Middle frontal gyrus (tissue), 1 donor: ENCODE data around the gene SCFD2.
"Not testable (repeated sequence)": the region's sequence is repeated elsewhere in the genome, so short reads cannot be mapped to it uniquely, and the experiment has no call there.

Experiments used
- DNase-seq: peaks from one replicate; pipeline ENCODE4 v3.0.0-alpha.2; 2015; ENCODE audit warnings: low spot score; ENCODE audit errors: extremely low spot score

The SCFD2 gene

DNA sequence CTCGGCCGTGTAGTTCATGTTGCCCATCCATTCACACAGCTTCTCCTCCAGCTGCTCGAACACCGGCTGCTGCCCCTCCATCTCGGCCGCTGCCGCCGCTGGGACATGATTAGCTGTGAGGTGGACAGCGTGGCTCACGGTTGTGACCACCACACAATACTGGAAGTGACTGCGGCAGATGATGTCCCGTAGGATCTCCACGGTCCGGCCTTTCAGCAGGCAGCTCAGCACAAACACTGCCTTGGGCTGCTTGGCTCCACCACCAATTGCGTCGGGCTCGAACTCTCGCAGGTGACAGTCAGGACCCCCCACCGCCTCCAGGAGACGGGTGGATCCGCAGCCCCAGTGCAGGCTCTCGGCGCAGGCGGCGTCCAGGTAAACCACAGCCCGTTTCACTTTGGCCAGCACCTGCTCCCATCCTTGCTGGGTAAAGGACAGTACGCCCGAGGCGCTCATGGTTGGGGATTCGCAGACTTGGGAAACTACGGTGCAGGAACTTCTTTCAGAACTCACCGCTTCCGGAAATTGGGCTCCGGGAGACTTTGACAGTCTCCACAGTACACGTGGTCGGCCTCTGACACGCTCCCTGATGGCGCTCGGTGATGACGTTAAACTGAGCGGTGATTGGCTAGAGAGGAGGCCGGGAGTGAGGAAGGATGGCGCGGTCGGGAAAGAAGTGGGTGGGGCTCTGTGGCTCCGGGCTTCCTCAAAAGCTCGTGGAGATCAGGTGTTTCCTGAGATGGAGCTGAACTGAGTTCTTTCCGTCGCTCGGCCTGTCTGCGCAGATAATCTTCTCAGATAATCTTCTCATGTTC is at the start of gene SCFD2:
TSS of gene SCFD2 (minus strand) at position 576 of the 815 bp plus-strand sequence.
- peak; percentile 98 for DNase-seq

DNA sequence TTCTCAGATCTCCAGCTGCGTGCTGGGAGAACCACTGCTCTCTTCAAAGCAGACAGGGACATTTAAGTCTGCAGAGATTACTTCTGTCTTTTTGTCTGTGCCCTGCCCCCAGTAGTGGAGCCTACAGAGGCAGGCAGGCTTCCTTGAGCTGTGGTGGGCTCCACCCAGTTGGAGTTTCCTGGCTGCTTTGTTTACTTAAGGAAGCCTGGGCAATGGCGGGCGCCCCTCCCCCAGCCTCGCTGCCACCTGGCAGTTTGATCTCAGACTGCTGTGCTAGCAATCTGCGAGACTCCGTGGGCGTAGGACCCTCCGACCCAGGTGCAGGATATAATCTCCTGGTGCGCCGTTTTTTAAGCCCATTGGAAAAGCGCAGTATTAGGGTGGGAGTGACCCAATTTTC is 43.6 kb upstream of the SCFD2 start:
- not testable (repeated sequence) for DNase-seq

DNA sequence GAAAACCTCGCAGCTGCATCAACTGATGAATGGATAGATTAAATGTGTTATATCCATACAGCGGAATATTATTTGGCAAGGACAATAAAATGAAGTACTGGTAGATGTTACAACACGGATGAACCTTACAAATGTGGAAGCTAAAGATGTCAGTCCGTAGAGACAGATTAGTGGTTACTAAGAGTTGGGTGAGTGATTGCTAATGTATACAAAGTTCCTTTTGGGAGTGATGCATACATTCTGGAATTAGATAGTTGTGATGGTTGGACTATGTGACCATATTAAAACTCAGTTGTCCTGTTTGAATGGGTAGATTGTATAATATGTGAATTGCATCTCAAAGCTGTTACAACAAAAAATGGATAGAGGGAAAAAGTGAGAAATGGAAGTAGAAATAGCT is 14.4 kb upstream of the SCFD2 start:
- no peak for DNase-seq

DNA sequence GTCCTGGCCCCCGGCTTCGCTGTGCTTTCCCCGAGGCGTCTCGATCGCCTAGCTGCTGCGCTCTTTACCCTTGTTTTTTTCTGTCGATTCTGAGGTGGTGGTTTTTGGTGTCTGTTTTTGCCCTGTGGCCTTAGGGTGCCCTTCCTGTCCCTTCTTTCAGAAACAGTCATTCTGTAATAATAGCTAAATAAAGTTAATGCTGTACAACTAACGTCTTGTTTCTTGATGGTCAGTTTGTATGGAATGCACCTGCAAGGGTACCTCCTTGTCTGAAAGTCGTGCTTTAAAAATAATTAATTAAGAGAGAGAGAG is 12.3 kb upstream of the SCFD2 start:
- DNase-seq, result no peak

DNA sequence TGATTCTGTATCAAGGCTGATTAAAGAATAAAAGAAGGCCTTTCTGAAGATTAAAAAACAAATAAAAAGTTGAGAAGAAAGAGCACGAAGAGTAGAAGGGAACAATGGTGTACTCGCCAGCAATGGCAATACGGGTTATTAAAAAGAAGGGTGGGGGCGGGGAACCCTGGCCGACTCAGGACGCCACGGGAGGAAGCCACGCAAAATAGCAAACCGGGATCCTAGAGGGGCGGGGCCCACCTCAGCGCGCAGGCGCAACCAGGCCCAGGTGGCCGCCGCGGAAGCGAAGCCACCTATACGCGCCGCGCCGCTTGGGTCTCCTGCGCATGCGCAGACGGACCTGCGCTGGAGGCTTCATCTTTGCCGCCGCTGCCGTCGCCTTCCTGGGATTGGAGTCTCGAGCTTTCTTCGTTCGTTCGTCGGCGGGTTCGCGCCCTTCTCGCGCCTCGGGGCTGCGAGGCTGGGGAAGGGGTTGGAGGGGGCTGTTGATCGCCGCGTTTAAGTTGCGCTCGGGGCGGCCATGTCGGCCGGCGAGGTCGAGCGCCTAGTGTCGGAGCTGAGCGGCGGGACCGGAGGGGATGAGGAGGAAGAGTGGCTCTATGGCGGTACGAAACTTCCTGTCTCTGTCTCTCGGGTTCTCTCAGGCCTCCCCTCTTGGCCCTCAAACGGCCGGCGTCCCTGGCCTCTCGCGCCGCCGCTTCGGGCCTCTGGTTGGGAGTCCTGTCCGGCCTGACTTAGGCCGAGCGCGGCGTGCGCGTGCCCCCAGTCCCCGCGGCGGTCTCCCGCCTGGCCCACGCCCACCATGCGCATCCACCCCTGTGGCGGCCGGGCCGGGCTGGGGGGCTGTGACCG is 11.7 kb upstream of the SCFD2 start, which contains the start of gene FIP1L1:
TSS of gene FIP1L1 (plus strand) at position 323 of the 852 bp plus-strand sequence. CDS start at position 521, 198 bp downstream.
- peak; percentile 79 for DNase-seq

DNA sequence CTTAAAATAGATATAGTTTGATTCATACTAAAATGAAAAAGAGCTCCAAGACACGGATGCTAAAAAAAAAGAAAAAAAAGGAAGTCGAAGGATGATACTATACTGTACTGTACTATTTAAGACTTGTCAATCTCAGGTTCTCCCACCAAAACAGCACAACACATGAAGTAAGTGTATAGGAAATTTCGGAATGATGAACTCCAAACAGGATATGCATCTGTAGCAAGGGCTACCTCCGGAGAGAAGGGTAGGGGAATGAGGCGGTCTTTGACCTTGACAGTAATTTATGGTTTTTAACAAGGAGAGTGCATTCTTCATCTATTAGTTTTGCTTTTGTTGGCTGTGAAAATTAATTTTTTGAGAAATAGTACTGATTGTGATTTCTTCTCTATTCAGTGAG is 11.0 kb upstream of the SCFD2 start:
- no peak for DNase-seq

DNA sequence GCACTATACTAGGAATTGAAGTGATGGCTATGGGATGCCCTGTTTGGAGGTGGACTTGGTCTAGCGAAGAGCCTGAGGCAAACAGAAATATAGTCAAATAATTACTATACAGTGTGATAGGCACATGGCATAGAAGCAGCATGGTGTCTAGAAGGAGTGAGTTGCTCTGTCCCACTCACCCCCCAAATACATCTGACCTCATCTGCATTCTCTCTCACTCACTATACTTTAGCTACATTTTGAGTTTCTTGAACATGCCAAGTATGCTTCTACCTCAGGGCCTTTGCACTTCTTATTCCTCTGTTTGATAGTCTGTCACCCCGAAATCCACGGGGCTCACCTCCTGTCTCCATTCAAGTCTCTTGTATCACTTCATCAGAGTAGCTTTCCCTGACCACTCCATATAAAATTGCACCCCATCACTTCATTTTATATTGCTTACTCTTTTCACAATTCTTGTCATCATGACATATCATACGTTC is 9.0 kb upstream of the SCFD2 start:
- no peak for DNase-seq

DNA sequence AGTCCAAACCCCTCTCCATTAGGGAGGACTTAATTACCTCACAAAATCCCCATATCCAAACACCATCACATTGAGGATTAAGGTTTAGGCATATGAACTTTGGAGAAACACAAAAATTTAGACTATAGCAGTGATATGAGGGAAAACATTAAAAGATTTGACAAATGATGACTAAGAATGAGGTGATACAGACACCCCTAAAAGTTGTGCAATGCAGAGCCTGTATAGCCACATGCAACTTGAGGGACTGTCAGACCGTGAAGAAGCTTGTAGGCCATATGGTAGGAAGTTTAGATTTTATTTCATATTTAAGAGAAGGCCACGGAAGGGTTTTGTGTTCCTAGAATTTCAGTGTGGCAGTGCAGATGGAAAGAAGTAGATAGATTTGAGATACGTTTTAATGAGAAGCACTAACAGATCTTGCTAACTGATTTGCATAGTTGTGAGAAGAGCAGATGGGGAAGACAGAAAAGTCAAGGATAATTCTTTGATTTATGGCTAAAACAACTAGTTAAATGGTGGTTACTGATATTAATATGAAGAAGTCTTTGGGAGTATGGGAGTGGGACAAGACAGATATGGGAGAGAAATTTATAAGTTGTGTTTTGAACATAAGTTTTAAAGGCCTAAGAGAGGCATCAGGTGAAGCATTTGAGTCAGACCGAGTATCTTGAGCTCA is 6.1 kb upstream of the SCFD2 start:
- DNase-seq, result no peak

DNA sequence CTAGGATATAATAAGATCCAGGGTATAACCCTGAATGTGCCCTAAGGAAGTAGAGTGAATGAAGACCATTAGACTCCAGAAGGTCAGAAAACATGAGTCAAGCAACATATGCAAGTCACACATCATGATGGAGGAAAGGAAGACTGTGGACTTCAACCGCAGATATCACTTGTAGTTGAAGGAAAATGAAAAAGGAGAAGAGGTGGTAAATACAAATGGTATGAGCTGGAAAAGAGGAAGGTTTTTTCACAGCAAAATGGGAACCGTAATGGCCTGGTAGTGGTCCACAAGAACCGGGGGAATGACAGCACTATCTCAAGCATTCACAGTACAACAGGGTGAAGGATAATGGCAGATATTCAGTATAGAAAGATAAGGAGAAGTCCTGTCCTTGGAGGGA is 5.2 kb upstream of the SCFD2 start:
- DNase-seq, result no peak

DNA sequence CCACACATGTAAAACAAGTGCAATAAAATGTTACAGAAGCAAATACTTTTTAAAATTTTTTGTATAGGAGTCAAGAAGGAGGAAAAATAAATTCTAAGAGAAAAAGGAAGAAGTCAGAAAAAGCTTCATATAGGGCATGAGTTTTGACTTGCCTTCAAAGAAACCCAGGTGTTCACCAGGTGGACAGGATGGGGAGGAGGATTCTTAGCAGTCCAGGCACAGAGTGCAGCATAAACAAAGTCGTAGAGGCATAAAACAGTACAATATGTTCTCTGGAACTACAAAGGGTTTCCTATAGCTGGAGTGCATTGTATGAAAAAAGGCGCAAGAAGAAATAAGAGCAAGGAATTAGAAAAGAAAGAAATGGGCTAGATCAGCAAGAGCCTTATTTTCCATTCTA is 1.9 kb upstream of the SCFD2 start:
- DNase-seq, result no peak

DNA sequence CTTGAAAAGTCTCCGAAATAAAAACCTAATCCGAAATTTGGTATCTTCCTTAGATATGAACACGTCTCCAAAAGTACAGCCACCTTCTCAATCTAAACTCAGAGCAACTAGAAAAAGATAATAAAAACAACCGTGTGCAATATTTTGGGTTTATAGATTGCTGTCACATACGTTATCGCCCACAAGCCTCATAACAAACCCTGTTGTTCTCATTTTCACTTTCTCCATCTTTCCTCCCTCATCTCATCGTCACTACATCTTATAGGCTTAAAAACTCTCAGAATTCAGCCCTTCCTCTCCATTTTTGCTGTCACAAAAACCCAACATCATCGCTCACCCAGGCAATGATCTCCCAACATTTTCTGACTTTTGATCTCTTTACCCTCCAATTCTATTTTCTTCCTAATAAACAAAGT is 448 bp upstream of the SCFD2 start:
- DNase-seq, result no peak

DNA sequence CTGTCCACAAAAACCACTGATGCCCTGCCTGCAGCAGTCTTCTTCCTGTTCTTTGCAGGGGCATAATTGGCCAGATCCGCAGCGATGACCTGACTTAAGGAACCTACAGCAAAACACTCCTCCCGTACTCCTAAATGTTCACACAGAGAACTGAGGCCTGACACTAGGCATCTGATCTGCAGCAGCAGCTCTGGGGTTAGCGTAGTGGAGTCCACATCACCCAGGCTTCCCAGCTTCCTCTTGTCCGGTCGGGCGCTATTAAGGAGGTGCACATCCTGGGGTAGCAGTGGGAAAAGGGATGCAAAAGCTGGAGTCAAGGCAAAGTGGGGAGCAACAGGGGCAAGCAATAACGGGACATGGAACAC is 758 bp downstream of the SCFD2 start:
- DNase-seq, result no peak

DNA sequence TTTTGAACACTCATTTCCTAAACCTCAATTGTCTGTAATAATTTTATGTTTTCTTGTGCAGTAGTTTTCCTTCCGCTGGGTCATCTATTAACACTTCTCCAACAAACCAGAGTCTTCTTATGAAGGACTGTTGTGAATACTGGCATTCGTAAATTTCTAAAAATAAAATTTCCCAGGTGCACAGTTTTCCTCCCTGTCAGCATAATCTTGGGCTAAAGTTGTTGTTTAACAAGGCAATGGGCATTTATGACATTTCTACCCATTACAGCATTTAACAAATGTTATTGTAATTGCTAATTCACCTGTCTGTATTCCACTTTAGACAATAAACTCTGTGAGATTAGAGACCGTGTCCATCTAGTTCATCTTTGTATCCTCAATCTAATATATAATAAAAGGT is 1.2 kb downstream of the SCFD2 start:
- no peak for DNase-seq

DNA sequence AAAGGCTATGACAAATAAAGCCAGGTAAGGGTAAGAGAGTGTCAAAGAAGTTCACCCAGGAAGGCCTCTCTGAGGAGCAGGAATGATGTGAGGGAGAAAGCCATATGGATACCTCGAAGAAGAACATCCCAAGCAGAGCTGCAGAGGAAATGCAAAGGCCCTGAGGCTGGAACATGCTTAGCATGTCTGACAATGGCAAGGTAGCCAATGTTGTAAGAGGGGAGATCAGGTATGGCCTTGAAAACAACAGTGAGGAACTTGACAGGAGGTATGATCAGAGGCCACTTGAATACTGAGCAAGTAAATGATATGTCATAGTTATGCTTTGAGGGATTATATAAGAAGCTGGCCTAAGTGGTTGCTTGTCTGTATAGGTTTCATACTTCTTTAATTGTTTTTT is 3.8 kb downstream of the SCFD2 start:
- DNase-seq, result no peak

DNA sequence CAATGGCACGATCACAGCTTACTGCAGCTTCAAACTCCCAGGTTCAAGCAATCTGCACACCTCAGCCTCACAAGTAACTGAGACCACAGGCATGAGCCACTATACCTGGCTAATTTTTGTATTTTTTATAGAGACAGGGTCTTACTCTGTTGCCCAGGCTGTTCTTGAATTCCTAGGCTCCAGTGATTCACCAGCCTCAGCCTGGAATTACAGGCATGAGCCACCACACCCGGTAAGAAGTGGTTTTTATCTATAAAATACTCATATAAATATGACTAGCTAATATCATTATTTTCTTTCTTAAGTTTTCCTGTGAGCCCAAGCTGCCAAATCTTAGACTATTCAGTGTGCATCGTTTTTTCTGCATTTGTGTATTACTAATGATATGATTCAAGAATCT is 4.4 kb downstream of the SCFD2 start:
- DNase-seq, result no peak

DNA sequence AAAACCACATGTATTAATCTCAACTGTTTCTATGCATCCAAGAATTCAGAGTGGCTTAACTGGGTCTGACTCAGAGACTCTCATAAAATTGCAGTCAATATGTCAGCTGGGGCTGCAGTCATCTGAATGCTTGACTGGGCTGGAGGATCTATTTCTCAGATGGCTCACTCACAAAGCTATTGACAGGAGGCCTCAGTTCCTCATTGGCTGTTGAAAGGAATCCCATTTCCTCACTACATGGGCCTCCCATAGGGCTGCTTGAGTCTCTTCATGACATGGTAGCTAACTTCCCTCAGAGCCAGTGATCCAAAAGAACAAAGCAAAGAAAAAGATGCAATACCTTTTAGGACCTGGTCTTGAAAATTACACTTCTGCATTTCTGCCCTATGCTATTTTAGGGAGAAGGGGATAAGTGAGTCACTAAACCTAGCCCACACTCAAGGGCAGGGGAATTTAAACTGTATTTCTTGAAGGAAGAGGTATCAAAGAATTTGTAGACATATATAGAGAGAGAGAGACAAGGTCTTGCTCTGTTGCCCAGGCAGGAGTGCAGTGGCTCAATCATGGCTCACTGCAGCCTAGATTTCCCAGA is 9.8 kb downstream of the SCFD2 start:
- no peak for DNase-seq

DNA sequence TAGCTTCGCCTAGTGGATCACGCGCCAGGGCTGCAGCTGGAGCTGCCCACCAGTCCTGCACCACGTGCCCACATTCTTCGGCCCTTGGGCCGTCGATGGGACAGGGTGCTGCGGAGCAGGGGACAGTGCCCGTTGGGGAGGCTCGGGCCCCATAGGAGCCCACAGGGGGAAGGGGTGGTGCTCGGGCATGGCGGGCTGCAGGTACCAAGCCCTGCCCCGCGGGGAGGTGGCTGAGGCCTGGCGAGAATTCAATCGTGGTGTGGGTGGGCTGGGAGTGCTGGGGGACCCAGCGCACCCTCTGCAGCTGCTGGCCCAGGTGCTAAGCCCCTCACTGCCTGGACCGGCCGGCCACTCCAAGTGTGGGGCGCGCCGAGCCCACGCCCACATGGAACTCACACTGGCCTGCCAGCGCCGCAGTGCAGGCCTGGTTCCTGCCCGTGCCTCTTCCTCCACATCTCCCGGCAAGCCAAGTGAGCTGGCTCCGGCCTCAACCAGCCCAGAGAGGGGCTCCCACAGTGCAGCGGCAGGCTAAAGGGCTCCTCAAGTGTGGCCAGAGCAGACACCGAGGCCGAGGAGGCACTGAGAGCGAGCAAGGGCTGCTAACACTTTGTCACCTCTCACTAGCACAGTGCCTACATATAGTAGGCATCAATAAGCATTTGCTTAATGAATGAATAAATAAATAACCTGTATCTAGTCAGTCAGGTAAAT is 11.7 kb downstream of the SCFD2 start:
- DNase-seq, result no peak

DNA sequence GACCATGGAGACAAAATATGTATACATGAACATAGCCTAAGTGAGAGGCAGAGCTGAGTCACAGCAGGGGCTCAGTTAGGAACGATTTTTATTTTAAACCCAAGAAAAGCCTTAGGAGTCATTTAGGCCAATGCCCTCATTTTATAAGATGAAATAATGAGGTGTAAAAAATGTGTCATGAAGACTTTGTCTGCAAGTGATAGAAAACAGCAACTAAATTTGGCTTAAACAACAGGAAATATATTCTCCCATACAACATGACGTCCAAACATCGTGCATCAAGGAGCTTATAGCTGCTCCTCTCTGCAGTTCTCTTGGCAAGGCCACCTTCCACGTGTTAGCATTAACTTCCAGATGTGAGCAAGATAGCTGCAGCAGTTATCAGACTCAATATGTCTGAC is 16.8 kb downstream of the SCFD2 start:
- DNase-seq, result no peak

DNA sequence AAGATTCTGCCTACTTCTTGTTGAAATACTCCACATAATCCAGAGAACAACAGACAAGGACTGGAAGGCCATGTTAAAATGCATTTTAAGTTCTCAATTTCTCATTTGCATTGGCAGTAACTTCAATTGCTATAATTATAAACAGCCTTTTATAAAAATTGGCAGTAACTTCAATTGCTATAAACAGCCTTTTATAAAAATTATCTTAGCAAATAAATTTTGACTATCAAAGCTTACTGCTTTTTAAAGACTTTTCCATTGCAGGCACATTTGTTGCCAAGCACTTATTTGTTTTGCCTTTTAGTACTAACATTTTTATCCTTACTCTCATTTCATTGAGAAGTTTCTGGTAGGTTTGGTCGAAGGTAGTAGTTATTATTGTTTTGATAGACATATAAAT is 17.8 kb downstream of the SCFD2 start:
- DNase-seq, result no peak

DNA sequence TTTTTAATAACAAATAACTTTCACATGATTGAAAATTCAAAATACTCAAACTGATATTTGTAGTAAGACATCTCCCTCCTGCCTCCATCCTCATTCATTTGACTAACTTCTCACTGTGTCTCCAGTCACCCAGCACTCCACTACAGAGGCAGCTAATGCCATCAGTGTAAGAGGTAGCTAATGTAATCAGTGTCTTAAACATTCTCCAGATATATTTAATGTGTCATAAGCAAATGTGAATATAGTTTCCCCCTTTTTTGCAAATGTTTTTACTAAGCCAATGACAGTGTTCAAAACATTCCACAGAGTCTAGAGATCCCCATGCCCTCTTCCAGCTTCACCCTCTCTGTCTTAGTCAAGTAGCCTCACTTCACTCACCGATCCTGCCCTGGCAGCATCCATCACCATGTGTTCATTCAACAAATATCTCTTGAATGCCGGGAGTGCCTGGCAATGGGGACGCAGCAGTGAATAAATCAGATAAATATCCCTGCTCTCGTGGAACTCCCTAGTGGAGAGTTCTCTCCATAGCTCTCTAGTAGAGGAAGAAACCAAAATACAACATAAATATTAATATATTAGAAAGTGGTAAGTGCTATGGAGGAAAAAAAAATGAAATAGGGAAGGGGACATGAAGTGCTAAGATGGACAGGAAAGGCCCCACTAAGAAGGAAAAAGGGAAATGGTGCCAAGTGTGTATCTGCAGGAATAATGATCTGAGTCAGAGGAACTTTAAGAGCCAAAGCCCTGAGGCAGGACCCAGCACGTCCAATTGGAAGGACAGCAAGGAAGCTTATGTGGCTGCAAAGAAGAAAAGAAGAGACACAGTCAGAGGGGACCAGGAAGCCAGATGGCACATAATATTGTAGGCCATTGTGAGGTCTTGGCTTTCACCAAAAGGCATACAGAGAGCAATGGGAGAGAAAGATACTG is 18.7 kb downstream of the SCFD2 start:
- no peak for DNase-seq
